Measurements from ENCODE around the gene PIPOX.

The PIPOX gene

GRCh38 chr17:29045026-29045425 lies 2.1 kb downstream of the PIPOX start:
- Histone ChIP-seq H3K4me1 (ENCODE audit: control extremely low read depth in 1 of 4, control insufficient read depth in 4 of 4, insufficient read depth in 4 of 4, low read length in 3 of 4) (peaks cover 0 to 14% (median 12%) of the 10 kb centered on the region in 4 experiments), H3K27me3 (replicated peaks in 2 of 5; ENCODE audit: control insufficient read depth in 4 of 5, insufficient read depth in 5 of 5, low read length in 4 of 5) (peaks cover 0 to 13% (median 0%) of the 10 kb centered on the region in 5 experiments), H3K4me3 (ENCODE audit: control insufficient read depth in 1 of 7, extremely low read depth in 1 of 7, insufficient read depth in 4 of 7, low read depth in 2 of 7, low read length in 6 of 7) (no peak overlapping the region), H3K27ac (ENCODE audit: insufficient read depth in 1 of 2, low read depth in 1 of 2, low read length in 2 of 2, poor library complexity in 1 of 2, severe bottlenecking in 2 of 2) (no peak overlapping the region), H3K36me3 (ENCODE audit: control insufficient read depth in 4 of 4, insufficient read depth in 4 of 4, low read length in 3 of 4) (no peaks in the 10 kb centered on the region), H3K9me3 (ENCODE audit: control extremely low read depth in 1 of 5, control insufficient read depth in 4 of 5, insufficient read depth in 2 of 5, low read depth in 1 of 5, low read length in 4 of 5) (no peaks in the 10 kb centered on the region)
- POLR2A ChIA-PET, result no interaction called here
- CTCF ChIA-PET, result interaction anchor here (1.0 kb wide), 1 partner anchor 11 kb away, joined by 4 read pairs; no protein-coding TSS in a partner anchor
- WGBS (ENCODE audit: insufficient coverage), result 100% methylated on average over 3 of the region's 4 CpGs
- no peak for DNase-seq

GRCh38 chr17:29045734-29046472 lies 3.0 kb downstream of the PIPOX start:
- H3K27me3 ChIP-seq (replicated peaks in 2 of 5; ENCODE audit: control insufficient read depth in 4 of 5, insufficient read depth in 5 of 5, low read length in 4 of 5), result peaks cover 0 to 14% (median 0%) of the 10 kb centered on the region in 5 experiments
- DNase-seq, result no peak
- POLR2A ChIA-PET, result no interaction called here
- H3K4me1 ChIP-seq (ENCODE audit: control extremely low read depth in 1 of 4, control insufficient read depth in 4 of 4, insufficient read depth in 4 of 4, low read length in 3 of 4), result peaks cover 0 to 14% (median 12%) of the 10 kb centered on the region in 4 experiments
- no peak overlapping the region for H3K27ac ChIP-seq (ENCODE audit: insufficient read depth in 1 of 2, low read depth in 1 of 2, low read length in 2 of 2, poor library complexity in 1 of 2, severe bottlenecking in 2 of 2)
- 89% methylated on average over 6 of the region's 7 CpGs for WGBS (ENCODE audit: insufficient coverage)
- H3K36me3 ChIP-seq (ENCODE audit: control insufficient read depth in 4 of 4, insufficient read depth in 4 of 4, low read length in 3 of 4), result no peaks in the 10 kb centered on the region
- CTCF ChIA-PET, result interaction anchor here (1.4 kb wide), 1 partner anchor 52 kb away, joined by 4 read pairs; no protein-coding TSS in a partner anchor
- no peak overlapping the region for H3K4me3 ChIP-seq (ENCODE audit: control insufficient read depth in 1 of 7, extremely low read depth in 1 of 7, insufficient read depth in 4 of 7, low read depth in 2 of 7, low read length in 6 of 7)
- no peaks in the 10 kb centered on the region for H3K9me3 ChIP-seq (ENCODE audit: control extremely low read depth in 1 of 5, control insufficient read depth in 4 of 5, insufficient read depth in 2 of 5, low read depth in 1 of 5, low read length in 4 of 5)

- POLR2A ChIA-PET, result no interaction called here
- Histone ChIP-seq H3K27me3 (replicated peaks in 2 of 5; ENCODE audit: control insufficient read depth in 4 of 5, insufficient read depth in 5 of 5, low read length in 4 of 5) (peaks cover 0 to 16% (median 0%) of the 10 kb centered on the region in 5 experiments), H3K27ac (ENCODE audit: insufficient read depth in 1 of 2, low read depth in 1 of 2, low read length in 2 of 2, poor library complexity in 1 of 2, severe bottlenecking in 2 of 2) (no peak overlapping the region), H3K4me3 (ENCODE audit: control insufficient read depth in 1 of 7, extremely low read depth in 1 of 7, insufficient read depth in 4 of 7, low read depth in 2 of 7, low read length in 6 of 7) (no peak overlapping the region), H3K36me3 (ENCODE audit: control insufficient read depth in 4 of 4, insufficient read depth in 4 of 4, low read length in 3 of 4) (no peaks in the 10 kb centered on the region), H3K9me3 (ENCODE audit: control extremely low read depth in 1 of 5, control insufficient read depth in 4 of 5, insufficient read depth in 2 of 5, low read depth in 1 of 5, low read length in 4 of 5) (no peaks in the 10 kb centered on the region), H3K4me1 (ENCODE audit: control extremely low read depth in 1 of 4, control insufficient read depth in 4 of 4, insufficient read depth in 4 of 4, low read length in 3 of 4) (peaks cover 0 to 14% (median 12%) of the 10 kb centered on the region in 4 experiments)
- CTCF ChIA-PET, result interaction anchor here (1.4 kb wide), 1 partner anchor 52 kb away, joined by 4 read pairs; no protein-coding TSS in a partner anchor
- no peak for DNase-seq
- WGBS (ENCODE audit: insufficient coverage), result 80% methylated on average over 2 of the region's 5 CpGs
These were observed 3.5 kb downstream of the PIPOX start for GRCh38 chr17:29046473-29046839.

GRCh38 chr17:29048440-29049368 lies 5.8 kb downstream of the PIPOX start:
- no peak overlapping the region for H3K27ac ChIP-seq (ENCODE audit: insufficient read depth in 1 of 2, low read depth in 1 of 2, low read length in 2 of 2, poor library complexity in 1 of 2, severe bottlenecking in 2 of 2)
- H3K27me3 ChIP-seq (replicated peaks in 2 of 5; ENCODE audit: control insufficient read depth in 4 of 5, insufficient read depth in 5 of 5, low read length in 4 of 5), result peaks cover 0 to 18% (median 0%) of the 10 kb centered on the region in 5 experiments
- ChIA-PET CTCF (interaction anchor here (1.1 to 1.5 kb wide), 4 partner anchors 10 to 25 kb away, joined by 3 to 4 read pairs (median 4); no protein-coding TSS in a partner anchor), POLR2A (no interaction called here)
- no peaks in the 10 kb centered on the region for H3K4me1 ChIP-seq (ENCODE audit: control extremely low read depth in 1 of 4, control insufficient read depth in 4 of 4, insufficient read depth in 4 of 4, low read length in 3 of 4)
- 91% methylated on average over 9 of the region's 10 CpGs for WGBS (ENCODE audit: insufficient coverage)
- no peak overlapping the region for H3K4me3 ChIP-seq (ENCODE audit: control insufficient read depth in 1 of 7, extremely low read depth in 1 of 7, insufficient read depth in 4 of 7, low read depth in 2 of 7, low read length in 6 of 7)
- H3K36me3 ChIP-seq (ENCODE audit: control insufficient read depth in 4 of 4, insufficient read depth in 4 of 4, low read length in 3 of 4), result no peaks in the 10 kb centered on the region
- H3K9me3 ChIP-seq (ENCODE audit: control extremely low read depth in 1 of 5, control insufficient read depth in 4 of 5, insufficient read depth in 2 of 5, low read depth in 1 of 5, low read length in 4 of 5), result no peaks in the 10 kb centered on the region
- DNase-seq, result no peak

GRCh38 chr17:29049541-29050145 lies 6.7 kb downstream of the PIPOX start:
- Histone ChIP-seq H3K27me3 (replicated peaks in 2 of 5; ENCODE audit: control insufficient read depth in 4 of 5, insufficient read depth in 5 of 5, low read length in 4 of 5) (peaks cover 0 to 18% (median 0%) of the 10 kb centered on the region in 5 experiments), H3K4me1 (ENCODE audit: control extremely low read depth in 1 of 4, control insufficient read depth in 4 of 4, insufficient read depth in 4 of 4, low read length in 3 of 4) (no peaks in the 10 kb centered on the region), H3K27ac (ENCODE audit: insufficient read depth in 1 of 2, low read depth in 1 of 2, low read length in 2 of 2, poor library complexity in 1 of 2, severe bottlenecking in 2 of 2) (no peak overlapping the region), H3K36me3 (ENCODE audit: control insufficient read depth in 4 of 4, insufficient read depth in 4 of 4, low read length in 3 of 4) (no peaks in the 10 kb centered on the region), H3K9me3 (ENCODE audit: control extremely low read depth in 1 of 5, control insufficient read depth in 4 of 5, insufficient read depth in 2 of 5, low read depth in 1 of 5, low read length in 4 of 5) (no peaks in the 10 kb centered on the region), H3K4me3 (ENCODE audit: control insufficient read depth in 1 of 7, extremely low read depth in 1 of 7, insufficient read depth in 4 of 7, low read depth in 2 of 7, low read length in 6 of 7) (no peak overlapping the region)
- no peak for DNase-seq
- POLR2A ChIA-PET, result no interaction called here
- CTCF ChIA-PET, result interaction anchor here (1.1 to 1.3 kb wide), 4 partner anchors 10 to 26 kb away, joined by 3 to 4 read pairs (median 3); no protein-coding TSS in a partner anchor
- 94% methylated on average over 6 of the region's 11 CpGs for WGBS (ENCODE audit: insufficient coverage)

- Histone ChIP-seq H3K9me3 (ENCODE audit: control extremely low read depth in 1 of 5, control insufficient read depth in 4 of 5, insufficient read depth in 2 of 5, low read depth in 1 of 5, low read length in 4 of 5) (no peaks in the 10 kb centered on the region), H3K4me3 (ENCODE audit: control insufficient read depth in 1 of 7, extremely low read depth in 1 of 7, insufficient read depth in 4 of 7, low read depth in 2 of 7, low read length in 6 of 7) (no peak overlapping the region), H3K36me3 (ENCODE audit: control insufficient read depth in 4 of 4, insufficient read depth in 4 of 4, low read length in 3 of 4) (no peaks in the 10 kb centered on the region), H3K27me3 (replicated peaks in 2 of 5; ENCODE audit: control insufficient read depth in 4 of 5, insufficient read depth in 5 of 5, low read length in 4 of 5) (peaks cover 0 to 18% (median 0%) of the 10 kb centered on the region in 5 experiments), H3K4me1 (ENCODE audit: control extremely low read depth in 1 of 4, control insufficient read depth in 4 of 4, insufficient read depth in 4 of 4, low read length in 3 of 4) (no peaks in the 10 kb centered on the region), H3K27ac (ENCODE audit: insufficient read depth in 1 of 2, low read depth in 1 of 2, low read length in 2 of 2, poor library complexity in 1 of 2, severe bottlenecking in 2 of 2) (no peak overlapping the region)
- DNase-seq, result no peak
- ChIA-PET POLR2A (no interaction called here), CTCF (interaction anchor here (1.1 kb wide), 2 partner anchors 9 to 17 kb away, joined by 3 read pairs; no protein-coding TSS in a partner anchor)
- 100% methylated on average over 2 of the region's 5 CpGs for whole genome bisulfite sequencing (ENCODE audit: insufficient coverage)
These were observed 7.2 kb downstream of the PIPOX start for GRCh38 chr17:29050176-29050575.

All from common myeloid progenitor, CD34-positive (primary cell).